H1 (cell line): Measurements from ENCODE around the gene HYDIN.

Source experiments
- CBX8 ChIP-seq: fragments of 300-800, 300-1000 bp; sonication (generic); IDR thresholded peaks from 2 replicates; pipeline ENCODE4 v1.7.1; 2016; ENCODE audit warnings: low read depth, low read length, borderline replicate concordance
- CTCF ChIP-seq, 3 experiments: IDR thresholded peaks; 1 replicate in 2 of 3; 2 replicates in 1 of 3; pipeline versions ENCODE4 v1.5.1 to v1.6.1; 2011; ENCODE audit warnings: low read length in 3 of 3, mild to moderate bottlenecking in 3 of 3, inconsistent platforms in 2 of 3, low read depth in 1 of 3, moderate library complexity in 1 of 3; ENCODE audit not compliant: insufficient read depth in 1 of 3; ENCODE audit errors: control extremely low read depth in 1 of 3
- EP300 ChIP-seq, 2 experiments: IDR thresholded peaks; 1 replicate in 1 of 2; 2 replicates in 1 of 2; pipeline ENCODE4 v1.6.1; 2011 to 2012; ENCODE audit warnings: low read depth in 2 of 2, low read length in 2 of 2, mild to moderate bottlenecking in 2 of 2, borderline replicate concordance in 1 of 2, inconsistent platforms in 1 of 2, moderate library complexity in 1 of 2
- PHF8 ChIP-seq: fragments of 200-600 bp; sonication (generic); conservative IDR thresholded peaks from 2 replicates; pipeline ENCODE4 v1.7.1; 2012; ENCODE audit warnings: low read depth, mild to moderate bottlenecking, inconsistent platforms, low read length, moderate library complexity
- POLR2AphosphoS5 ChIP-seq: IDR thresholded peaks from 2 replicates; pipeline ENCODE4 v1.6.1; 2011; ENCODE audit warnings: low read depth, low read length
- SIN3A ChIP-seq, 2 experiments: IDR thresholded peaks in 1 of 2; conservative IDR thresholded peaks in 1 of 2; 2 replicates each; pipeline ENCODE4 v1.6.1; 2011 to 2012; ENCODE audit warnings: low read length in 2 of 2, improper control_type of control experiment in 1 of 2, low read depth in 1 of 2, mild to moderate bottlenecking in 1 of 2

DNA sequence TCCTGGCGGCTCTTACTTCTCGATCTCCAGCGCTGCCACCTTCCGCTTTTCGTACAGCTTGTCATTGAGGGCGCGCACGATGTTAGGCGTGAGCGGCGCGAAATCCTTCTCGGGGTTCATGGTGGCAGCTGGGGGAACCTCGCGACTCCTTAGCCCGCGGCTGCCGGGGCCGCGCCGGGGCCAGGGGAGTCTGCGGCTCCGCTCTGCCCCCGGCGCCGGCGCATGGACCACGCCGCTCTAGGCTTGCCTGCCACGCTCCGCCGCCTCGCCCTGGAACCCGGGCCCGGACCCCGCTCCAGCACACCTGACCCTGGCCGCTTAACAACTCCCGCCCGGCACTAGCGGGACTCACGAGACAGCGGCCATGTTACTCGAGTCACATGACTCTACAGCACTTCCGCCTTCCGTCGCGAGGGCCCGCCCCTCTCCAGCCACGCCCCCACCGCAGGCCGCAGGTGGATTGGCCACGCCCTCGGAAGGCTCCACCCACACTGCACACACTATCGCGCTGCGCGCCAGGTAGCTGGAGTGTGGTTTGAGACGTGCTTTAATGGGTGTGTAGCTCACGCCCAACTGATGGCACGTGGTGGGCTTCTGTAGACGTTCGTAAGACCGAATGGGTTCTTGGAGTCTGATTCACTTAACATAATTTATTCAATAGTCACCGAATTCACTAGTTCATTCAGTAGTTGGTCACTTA, 429.6 kb downstream of the HYDIN start, which contains the start of gene VAC14:
- no peak for TF ChIP-seq CTCF (IDR thresholded peaks at IDR 0.05; ENCODE audit: control extremely low read depth in 1 of 3, insufficient read depth in 1 of 3, low read depth in 1 of 3, low read length in 3 of 3)
- TF ChIP-seq EP300 (IDR thresholded peaks at IDR 0.05; ENCODE audit: borderline replicate concordance in 1 of 2, low read depth in 2 of 2, low read length in 2 of 2): no peak
- no peak for TF ChIP-seq CBX8
- peak; percentile 93 to 97 for TF ChIP-seq SIN3A (conservative IDR thresholded peaks at IDR 0.05 in 1 of 2, IDR thresholded peaks at IDR 0.05 in 1 of 2; ENCODE audit: low read depth in 1 of 2, low read length in 2 of 2)
- TF ChIP-seq POLR2AphosphoS5: peak; percentile 93
- TF ChIP-seq PHF8: peak; percentile 94
